ENCODE data around the gene TMEM179.

GRCh38 chr14:104650057-104650980 is 45.7 kb upstream of the TMEM179 start:
- TF ChIP-seq POLR2A (IDR thresholded peaks at IDR 0.05) (no peak), POLR2AphosphoS5 (IDR thresholded peaks at IDR 0.05) (no peak), EP300 (IDR thresholded peaks at IDR 0.05; ENCODE audit: low read depth) (no peak)
- TF ChIP-seq, protein P1, sequence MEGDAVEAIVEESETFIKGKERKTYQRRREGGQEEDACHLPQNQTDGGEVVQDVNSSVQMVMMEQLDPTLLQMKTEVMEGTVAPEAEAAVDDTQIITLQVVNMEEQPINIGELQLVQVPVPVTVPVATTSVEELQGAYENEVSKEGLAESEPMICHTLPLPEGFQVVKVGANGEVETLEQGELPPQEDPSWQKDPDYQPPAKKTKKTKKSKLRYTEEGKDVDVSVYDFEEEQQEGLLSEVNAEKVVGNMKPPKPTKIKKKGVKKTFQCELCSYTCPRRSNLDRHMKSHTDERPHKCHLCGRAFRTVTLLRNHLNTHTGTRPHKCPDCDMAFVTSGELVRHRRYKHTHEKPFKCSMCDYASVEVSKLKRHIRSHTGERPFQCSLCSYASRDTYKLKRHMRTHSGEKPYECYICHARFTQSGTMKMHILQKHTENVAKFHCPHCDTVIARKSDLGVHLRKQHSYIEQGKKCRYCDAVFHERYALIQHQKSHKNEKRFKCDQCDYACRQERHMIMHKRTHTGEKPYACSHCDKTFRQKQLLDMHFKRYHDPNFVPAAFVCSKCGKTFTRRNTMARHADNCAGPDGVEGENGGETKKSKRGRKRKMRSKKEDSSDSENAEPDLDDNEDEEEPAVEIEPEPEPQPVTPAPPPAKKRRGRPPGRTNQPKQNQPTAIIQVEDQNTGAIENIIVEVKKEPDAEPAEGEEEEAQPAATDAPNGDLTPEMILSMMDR (IDR thresholded peaks at IDR 0.05) = peak; percentile 93 to 100 (median 100)
